Ectodermal cell (in vitro differentiated cells): ENCODE measurements around the gene HOXC6.
"Not testable (repeated sequence)": the region's sequence is repeated elsewhere in the genome, so short reads cannot be mapped to it uniquely, and the experiment has no call there.

Source experiments
- H3K27ac ChIP-seq: 2 replicates; pipeline ENCODE4 v1.7.0; 2013; ENCODE audit warnings: mild to moderate bottlenecking, low read depth, low read length; ENCODE audit not compliant: insufficient read depth, poor library complexity, severe bottlenecking
- H3K27me3 ChIP-seq: 2 replicates; pipeline ENCODE4 v1.7.0; 2013; ENCODE audit warnings: mild to moderate bottlenecking, low read length; ENCODE audit not compliant: insufficient read depth, control insufficient read depth, poor library complexity, severe bottlenecking
- H3K36me3 ChIP-seq: one replicate; pipeline ENCODE4 v1.7.0; 2013; ENCODE audit warnings: low read length; ENCODE audit not compliant: control insufficient read depth, insufficient read depth
- H3K4me1 ChIP-seq: one replicate; pipeline ENCODE4 v1.7.0; 2013; ENCODE audit warnings: low read length; ENCODE audit not compliant: control insufficient read depth, insufficient read depth
- H3K4me3 ChIP-seq: 2 replicates; pipeline ENCODE4 v1.7.0; 2013; ENCODE audit warnings: low read depth, low read length, control low read depth; ENCODE audit not compliant: insufficient read depth
- H3K9me3 ChIP-seq: 2 replicates; pipeline ENCODE4 v1.7.0; 2013; ENCODE audit warnings: mild to moderate bottlenecking, low read length, moderate library complexity; ENCODE audit not compliant: control insufficient read depth
- WGBS, 2 experiments: methylation state at CpG; one replicate each; pipeline ENCODE4 v1.1.7; 2013; ENCODE audit warnings: missing lambda C conversion rate in 2 of 2; 5-methylcytosine and 5-hydroxymethylcytosine counted together

HOXC6 gene

DNA sequence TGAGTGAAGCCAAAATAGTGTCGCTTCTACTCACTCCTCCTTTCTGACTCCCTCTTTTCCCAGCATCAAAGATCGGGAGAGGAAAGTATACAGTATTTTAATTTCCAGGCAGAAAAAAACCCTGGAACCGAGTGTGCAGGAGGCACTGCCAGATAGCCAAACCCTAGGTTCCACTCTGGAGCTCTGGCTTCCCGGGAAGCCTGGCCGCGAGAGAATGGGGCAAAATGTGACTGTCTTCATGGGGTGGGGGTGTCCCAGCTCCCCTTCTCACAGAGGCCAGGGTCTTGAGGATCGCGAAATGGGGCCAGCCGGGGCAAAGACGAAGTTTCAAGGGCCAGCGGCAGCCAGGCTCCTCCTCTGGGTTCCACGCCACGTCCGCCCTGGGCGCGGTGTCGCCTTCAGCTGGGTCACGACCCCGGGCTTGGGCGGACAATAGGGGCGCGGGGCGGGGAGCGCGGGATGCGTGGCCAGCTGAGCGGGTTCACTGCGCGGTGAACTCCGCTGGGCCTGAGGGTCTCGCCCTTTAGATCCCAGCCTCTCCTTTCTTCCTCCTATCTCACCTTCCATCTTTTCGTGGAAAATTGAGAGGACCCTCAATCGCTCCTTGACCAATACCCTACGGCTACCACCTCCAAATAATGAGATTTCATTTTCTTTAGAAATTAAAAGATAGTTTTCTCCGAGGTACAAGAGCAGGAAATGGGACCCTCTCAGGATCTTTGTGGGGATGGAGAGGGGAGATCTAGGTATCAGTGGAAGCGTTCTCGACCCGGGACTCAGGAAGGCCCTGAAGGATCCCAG lies 32.1 kb downstream of the HOXC6 start:
- Histone ChIP-seq H3K4me3 (no peak overlapping the region), H3K36me3 (no peaks in the 10 kb centered on the region), H3K4me1 (peaks cover 16% of the 10 kb centered on the region), H3K27me3 (peaks cover 100% of the 10 kb centered on the region), H3K9me3 (no peaks in the 10 kb centered on the region), H3K27ac (no peak overlapping the region)
- WGBS, 2 experiments = 13 to 15% methylated on average over 35 to 38 of the region's 38 CpGs

DNA sequence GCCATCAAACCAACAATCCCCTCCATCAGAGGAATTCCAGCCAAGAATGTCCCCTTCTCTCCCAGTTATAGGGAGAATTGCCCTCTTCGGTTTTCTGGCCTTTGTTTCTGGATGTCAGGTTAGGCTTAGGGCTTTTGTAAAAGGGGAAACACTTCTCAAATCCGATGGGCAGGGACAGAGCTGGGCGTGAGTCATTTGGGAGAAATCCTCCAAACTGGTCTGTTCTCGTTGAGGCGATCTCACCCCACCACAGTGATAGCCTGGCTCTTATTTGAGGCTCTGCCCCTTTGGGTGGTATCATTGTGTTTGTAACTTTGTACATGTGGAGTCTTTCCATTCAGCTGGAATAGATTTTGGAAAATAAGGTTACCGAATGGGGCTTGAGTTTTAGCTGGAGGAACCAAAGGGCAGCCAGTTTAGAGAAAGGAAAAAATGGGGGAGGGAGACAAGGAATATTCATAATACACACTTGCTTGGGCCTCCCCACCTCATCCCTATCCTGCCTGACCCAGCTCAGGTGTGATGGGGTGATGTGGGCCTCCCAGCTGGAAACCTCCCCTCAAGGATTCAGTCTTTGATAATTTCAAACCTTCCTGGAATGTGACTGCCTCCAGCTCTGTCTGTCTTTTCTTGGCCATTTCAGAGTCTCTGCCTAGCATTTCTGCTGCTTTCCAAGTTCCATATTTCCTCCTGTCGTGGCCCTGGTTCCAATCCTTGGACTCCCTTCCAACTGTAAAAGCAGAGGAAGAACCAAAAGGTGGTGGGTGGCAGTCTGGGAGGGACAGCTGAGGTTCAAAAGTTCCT lies 32.9 kb downstream of the HOXC6 start:
- H3K4me1 ChIP-seq = peaks cover 16% of the 10 kb centered on the region
- no peaks in the 10 kb centered on the region for H3K36me3 ChIP-seq
- H3K9me3 ChIP-seq = no peaks in the 10 kb centered on the region
- 18 to 19% methylated on average over 7 of the region's 7 CpGs for WGBS, 2 experiments
- H3K4me3 ChIP-seq = no peak overlapping the region
- no peak overlapping the region for H3K27ac ChIP-seq
- peaks cover 100% of the 10 kb centered on the region for H3K27me3 ChIP-seq

DNA sequence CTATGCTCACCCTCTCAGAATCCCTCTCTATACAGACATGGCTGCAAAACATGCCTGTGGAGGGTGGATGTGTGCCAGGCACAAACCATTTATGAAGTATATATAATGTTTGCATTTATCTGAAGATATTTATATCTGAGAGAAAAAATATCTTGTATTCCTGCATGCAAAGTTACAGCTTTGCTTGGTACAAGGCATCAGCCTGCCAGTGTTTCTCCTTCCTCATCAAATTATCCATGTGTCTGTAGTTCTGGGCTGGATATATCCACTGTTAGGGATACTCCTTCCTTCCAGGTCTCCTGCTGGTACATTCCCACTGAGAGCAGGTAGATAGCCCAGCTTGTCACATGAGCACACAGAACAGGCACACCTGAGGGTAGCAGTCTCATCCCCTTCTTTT lies 37.4 kb downstream of the HOXC6 start:
- H3K36me3 ChIP-seq = no peaks in the 10 kb centered on the region
- H3K4me1 ChIP-seq = peaks cover 3% of the 10 kb centered on the region
- no peak overlapping the region for H3K4me3 ChIP-seq
- H3K9me3 ChIP-seq = no peaks in the 10 kb centered on the region
- peaks cover 88% of the 10 kb centered on the region for H3K27me3 ChIP-seq
- H3K27ac ChIP-seq = no peak overlapping the region

DNA sequence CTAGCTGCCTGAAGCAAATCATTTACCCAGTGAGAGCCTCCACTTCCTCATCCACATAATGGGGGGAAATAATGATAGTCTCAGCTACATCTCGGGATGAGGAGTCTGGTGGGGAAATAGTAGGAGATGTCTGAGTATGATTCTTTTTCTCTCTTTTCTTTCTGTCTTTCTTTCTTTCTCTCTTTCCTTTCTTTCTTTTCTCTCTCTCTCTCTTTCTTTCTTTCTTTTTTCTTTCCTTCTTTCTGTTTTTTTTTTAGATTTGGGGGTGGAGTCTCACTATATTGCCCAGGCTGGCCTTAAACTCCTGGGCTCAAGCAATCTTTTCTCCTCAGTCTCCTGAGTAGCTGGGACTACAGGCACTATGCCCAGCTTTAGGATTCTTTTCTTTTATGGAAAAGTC lies 38.2 kb downstream of the HOXC6 start:
- Histone ChIP-seq H3K4me1 (peaks cover 3% of the 10 kb centered on the region), H3K4me3 (no peak overlapping the region), H3K9me3 (no peaks in the 10 kb centered on the region), H3K36me3 (no peaks in the 10 kb centered on the region), H3K27ac (no peak overlapping the region), H3K27me3 (peaks cover 88% of the 10 kb centered on the region)
- WGBS, 2 experiments = no CpG with 5 or more reads among the region's 1 CpG

DNA sequence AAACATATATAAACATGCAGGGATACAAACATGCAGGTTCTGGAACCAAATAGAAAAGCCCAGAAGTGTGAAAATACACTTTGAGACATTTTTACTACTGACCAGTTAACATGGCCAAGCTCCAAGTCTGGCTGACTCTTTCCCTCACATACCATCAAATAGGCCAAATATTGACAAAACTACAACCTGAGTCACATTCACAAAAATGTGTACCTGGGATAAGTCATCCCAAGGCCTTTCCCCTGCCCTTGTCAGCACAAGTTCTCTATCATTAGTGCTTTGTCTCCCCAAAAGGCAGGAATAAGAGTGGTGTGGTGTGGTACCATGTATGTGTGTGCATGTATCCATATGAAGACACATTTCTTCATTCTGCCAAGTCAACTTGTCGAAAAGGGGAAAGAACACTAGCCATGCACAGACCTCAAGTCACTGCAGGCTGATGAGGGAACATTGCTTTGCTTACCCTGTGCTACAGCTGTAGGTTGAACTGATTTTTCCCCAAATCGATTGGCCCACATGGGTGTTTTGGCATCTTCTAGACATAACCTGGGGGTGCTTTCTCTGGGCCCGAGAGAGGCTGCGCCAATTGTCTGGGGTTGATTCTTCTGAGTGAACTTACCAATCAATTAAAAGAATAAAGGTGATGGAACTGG lies 40.3 kb downstream of the HOXC6 start:
- Histone ChIP-seq H3K9me3 (no peaks in the 10 kb centered on the region), H3K27ac (no peak overlapping the region), H3K4me3 (no peak overlapping the region), H3K4me1 (no peaks in the 10 kb centered on the region), H3K36me3 (no peaks in the 10 kb centered on the region), H3K27me3 (peaks cover 88% of the 10 kb centered on the region)
- 82 to 91% methylated on average over 4 of the region's 4 CpGs for WGBS, 2 experiments

DNA sequence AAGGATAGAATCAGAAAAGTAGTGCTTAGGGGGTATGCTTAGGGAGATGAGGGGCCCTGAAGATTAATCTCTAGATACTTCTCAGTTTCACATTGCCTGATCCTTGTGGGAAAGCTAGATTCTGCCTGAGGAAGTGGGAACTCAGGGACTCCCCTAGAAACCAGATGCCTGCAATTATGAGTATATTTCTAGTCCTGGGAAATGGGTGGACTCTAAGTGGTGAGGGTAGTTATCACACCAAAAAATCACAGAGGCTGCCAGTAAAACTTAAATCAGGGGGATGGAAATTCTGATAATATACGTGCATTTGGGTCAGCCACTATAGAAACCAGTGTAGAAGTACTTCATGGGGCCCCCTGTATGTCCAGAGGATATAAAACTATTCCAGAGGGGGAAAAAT lies 43.7 kb downstream of the HOXC6 start:
- peaks cover 90% of the 10 kb centered on the region for H3K27me3 ChIP-seq
- no peaks in the 10 kb centered on the region for H3K36me3 ChIP-seq
- H3K27ac ChIP-seq = no peak overlapping the region
- WGBS, 2 experiments = 25 to 46% methylated on average over 1 of the region's 1 CpG
- no peak overlapping the region for H3K4me3 ChIP-seq
- no peaks in the 10 kb centered on the region for H3K9me3 ChIP-seq
- no peaks in the 10 kb centered on the region for H3K4me1 ChIP-seq

DNA sequence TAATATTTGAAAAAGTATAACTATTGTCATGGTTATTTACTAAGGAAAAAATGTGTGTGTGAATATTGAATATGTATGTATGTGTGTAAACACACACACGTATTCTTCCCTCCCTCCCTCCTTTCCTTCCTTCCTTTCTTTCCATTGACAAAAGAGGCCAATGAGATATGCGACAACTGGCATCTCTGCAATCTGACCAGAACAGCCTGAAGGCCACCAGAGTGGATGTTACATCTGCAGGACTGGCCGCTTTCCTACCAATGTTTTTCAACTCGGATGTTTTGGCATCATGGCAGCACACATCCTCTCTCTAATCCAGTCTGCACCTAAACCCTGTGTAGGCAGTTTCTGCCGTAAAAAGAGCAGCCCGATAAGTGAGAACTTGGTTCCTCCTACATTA lies 46.1 kb downstream of the HOXC6 start:
- peaks cover 97% of the 10 kb centered on the region for H3K27me3 ChIP-seq
- no peaks in the 10 kb centered on the region for H3K4me1 ChIP-seq
- no peaks in the 10 kb centered on the region for H3K36me3 ChIP-seq
- no peak overlapping the region for H3K4me3 ChIP-seq
- H3K27ac ChIP-seq = no peak overlapping the region
- 82 to 87% methylated on average over 6 of the region's 6 CpGs for WGBS, 2 experiments
- H3K9me3 ChIP-seq = no peaks in the 10 kb centered on the region

DNA sequence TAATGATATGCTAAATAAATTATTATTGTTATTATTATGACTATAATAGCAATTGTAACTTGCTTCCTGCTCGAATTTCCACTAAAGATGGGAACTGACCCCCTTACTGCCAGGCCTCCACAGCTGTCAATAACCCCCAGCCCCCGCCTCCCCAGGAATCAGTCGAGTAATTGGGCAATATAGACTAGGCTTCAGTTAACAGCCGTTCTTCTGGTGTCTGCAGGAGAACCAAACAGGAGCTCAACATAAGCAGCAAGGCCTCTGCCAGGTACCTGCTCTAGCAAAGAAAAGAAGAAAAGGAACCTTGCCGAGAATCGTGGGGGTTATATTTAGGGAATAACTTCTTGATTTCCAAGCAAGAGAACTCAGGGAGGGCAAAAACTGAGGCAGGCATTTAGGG lies 47.2 kb downstream of the HOXC6 start:
- no peak overlapping the region for H3K4me3 ChIP-seq
- H3K9me3 ChIP-seq = no peaks in the 10 kb centered on the region
- peaks cover 100% of the 10 kb centered on the region for H3K27me3 ChIP-seq
- H3K4me1 ChIP-seq = no peaks in the 10 kb centered on the region
- no peak overlapping the region for H3K27ac ChIP-seq
- H3K36me3 ChIP-seq = no peaks in the 10 kb centered on the region
- WGBS, 2 experiments = 28 to 32% methylated on average over 6 of the region's 6 CpGs

DNA sequence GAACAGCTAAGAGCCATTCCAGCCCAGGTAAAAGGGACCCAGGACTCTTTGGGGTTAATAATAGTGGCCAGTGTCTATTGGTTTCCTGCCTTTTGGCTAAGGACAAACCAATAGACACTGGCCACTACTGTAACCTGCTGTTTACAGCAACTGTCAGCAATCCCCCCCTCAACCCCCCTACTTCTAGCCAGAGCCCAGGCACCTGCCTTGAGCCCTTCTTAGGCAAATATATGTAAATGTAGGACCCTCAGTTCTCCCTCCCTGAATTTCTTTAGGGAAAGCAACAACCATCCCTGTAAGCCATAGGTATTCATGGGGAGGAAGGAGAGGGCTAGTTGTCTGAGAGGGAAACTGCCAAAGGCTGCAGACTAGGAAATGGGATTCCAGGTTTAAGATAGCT lies 47.7 kb downstream of the HOXC6 start:
- no peak overlapping the region for H3K4me3 ChIP-seq
- H3K27ac ChIP-seq = no peak overlapping the region
- H3K9me3 ChIP-seq = no peaks in the 10 kb centered on the region
- H3K4me1 ChIP-seq = no peaks in the 10 kb centered on the region
- H3K36me3 ChIP-seq = no peaks in the 10 kb centered on the region
- H3K27me3 ChIP-seq = peaks cover 100% of the 10 kb centered on the region

DNA sequence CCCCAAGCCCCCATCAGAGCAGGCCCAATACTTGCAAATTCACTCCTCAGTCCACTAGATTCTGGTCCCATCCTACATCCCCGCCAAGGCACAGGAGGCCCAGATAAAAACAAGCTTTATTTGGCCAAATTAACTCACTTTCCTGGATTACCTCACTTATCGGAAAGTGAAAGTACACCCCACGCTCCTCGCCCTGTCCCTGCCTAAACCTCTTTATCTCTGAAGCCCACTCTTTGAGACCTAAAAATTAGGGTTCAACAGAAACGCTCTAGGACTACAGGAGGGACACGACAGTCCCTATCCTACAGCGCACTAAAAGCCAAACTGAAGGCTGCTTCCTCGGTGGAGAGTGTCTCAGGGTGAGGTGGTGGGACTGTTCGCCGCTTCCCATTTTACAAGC lies 49.6 kb downstream of the HOXC6 start:
- not testable (repeated sequence) for H3K9me3 ChIP-seq, H3K4me1 ChIP-seq, H3K27ac ChIP-seq, H3K36me3 ChIP-seq, H3K4me3 ChIP-seq
- H3K27me3 ChIP-seq = peaks cover 100% of the 10 kb centered on the region
- 24 to 25% methylated on average over 10 of the region's 10 CpGs for WGBS, 2 experiments
